ENCODE measurements around the gene GHDC.
"Not testable (repeated sequence)": the region's sequence is repeated elsewhere in the genome, so short reads cannot be mapped to it uniquely, and the experiment has no call there.

Gene GHDC, protein sequence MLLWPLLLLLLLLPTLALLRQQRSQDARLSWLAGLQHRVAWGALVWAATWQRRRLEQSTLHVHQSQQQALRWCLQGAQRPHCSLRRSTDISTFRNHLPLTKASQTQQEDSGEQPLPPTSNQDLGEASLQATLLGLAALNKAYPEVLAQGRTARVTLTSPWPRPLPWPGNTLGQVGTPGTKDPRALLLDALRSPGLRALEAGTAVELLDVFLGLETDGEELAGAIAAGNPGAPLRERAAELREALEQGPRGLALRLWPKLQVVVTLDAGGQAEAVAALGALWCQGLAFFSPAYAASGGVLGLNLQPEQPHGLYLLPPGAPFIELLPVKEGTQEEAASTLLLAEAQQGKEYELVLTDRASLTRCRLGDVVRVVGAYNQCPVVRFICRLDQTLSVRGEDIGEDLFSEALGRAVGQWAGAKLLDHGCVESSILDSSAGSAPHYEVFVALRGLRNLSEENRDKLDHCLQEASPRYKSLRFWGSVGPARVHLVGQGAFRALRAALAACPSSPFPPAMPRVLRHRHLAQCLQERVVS

DNA sequence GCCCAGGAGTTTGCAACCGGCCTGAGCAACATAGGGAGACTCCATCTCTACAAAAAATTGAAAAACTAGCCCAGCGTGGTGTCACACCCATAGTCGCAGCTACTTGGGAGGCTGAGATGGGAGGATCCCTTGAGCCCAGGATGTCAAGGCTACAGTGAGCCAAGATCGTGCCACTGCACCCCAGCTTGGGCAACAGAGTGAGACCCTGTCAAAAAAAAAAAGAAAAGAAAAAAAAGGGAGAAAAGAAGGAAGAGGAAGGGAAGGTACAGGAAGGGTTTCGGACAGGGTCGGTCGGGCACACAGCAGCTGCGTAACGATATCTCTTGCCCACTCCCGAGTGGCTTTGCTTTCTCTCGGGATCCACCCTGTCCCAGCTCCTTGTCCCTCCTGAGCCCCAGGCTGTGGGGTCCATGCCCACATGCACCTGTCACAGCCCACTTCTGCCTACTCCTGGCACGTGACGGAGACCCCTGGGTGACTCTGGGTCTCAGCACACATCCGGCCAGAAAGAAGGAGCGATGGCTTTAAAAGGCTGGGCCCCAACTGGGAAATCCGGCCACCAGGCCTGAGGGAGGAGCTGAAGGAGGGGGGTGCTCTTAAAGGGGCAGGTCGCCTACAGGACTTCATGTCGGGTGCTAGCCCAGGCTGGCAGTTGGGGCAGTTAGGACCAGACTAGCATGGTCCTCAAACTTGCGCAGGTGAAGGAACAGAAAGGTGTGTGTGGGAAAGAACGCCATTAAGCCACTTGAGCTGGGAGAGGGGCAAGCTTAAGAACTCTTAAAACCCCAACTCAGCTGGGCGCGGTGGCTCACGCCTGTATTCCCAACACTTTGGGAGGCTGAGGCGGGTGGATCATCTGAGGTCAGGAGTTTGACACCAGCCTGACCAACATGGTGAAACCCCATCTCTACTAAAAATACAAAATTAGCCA, at the start of gene GHDC:
Gene GHDC (minus strand): TSS at position 526 of the 931 bp plus-strand sequence. CDS start 913 bp downstream, outside the sequence.
- DNase-seq: peak; percentile 82

DNA sequence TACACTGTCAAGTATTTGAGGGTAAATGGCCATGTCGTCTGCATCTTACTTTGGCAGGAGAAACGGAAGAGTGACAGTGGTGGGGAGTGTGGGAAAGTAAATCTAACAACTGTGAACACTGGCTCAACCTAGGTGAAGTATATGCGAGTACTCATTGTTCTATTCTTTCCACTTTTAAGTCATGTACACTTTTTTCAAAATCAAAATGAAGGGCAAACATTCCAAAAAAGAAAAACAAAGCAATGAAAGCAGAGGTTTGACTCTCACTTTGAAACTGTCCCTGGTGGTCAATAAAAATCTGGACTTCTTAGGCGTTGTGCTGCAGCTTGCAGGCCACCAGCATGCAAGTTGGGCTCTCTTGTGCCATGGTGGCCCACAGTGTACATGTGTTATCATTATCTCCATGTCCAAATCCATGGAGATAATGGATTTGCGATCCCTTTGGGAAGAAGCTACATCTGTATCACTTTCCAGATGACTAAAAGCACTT, 49.2 kb upstream of the GHDC start:
- DNase-seq: no peak

DNA sequence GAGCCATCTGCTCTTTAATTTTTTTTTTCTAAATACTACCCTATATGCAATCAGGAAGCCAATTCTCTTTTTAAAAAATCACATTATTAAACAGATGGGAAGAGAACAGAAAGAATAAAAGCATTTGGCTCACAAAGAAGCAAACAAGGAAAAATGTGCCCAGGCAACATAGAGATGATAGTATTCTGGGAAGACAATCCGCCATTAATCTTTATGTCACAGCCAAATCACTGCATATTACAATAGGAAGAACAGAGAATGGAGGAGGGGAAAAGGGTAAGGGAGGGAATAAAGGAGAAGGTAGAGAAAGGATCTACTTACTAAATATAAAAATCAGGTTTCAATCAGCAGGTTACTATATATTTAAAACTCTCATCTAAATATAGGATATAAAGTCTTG, 47.6 kb upstream of the GHDC start:
- no peak for DNase-seq

DNA sequence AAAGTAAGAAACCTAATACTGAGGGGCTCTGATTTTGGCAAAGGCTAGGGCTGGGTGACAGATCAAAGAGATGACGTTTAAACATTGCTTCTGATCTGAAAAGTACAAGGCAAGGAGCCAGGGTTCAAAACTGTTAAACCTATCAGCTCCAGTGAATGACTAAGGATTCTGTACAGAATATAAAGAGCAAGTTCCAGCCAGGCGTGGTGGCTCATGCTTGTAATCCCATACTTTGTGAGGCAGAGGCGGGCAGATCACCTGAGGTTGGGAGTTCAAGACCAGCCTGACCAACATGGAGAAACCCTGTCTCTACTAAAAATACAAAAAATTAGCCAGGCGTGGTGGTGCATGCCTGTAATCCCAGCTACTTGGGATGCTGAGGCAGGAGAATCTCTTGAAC, 46.6 kb upstream of the GHDC start:
- DNase-seq: not testable (repeated sequence)

DNA sequence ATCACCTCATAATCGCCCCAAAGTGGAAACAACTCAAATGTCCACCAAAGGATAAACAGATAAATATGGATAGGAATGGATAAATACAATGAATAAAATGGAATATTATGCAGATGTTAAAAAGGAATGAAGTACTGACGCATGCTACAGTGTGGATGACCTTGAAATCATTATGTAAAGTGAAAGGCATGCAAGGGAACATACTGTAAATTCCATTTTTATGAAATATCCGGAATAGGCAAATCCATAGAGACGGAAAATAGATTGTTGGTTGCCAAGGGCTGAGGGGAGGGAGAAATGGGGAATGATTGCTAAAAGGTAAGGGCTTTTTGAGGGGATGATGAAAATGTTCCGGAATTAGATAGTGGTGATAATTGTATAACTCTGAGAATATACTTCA, 45.9 kb upstream of the GHDC start:
- DNase-seq: no peak

DNA sequence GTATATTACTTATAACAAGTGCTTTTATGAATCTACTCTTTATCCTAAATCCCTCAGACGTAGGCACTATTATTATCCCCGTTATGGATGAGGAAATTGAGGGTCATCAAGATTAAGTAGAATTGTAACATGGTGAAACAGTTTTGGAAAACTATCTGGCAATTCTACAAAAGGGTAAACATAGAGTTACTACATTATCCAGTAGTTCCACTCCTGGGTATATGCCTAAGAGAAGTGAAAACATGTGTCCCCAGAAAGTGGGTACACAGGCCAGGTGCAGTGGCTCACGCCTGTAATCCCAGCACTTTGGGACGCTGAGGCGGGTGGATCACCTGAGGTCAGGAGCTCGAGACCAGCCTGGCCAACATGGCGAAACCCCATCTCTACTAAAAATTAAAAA, 45.3 kb upstream of the GHDC start:
- DNase-seq: not testable (repeated sequence)

DNA sequence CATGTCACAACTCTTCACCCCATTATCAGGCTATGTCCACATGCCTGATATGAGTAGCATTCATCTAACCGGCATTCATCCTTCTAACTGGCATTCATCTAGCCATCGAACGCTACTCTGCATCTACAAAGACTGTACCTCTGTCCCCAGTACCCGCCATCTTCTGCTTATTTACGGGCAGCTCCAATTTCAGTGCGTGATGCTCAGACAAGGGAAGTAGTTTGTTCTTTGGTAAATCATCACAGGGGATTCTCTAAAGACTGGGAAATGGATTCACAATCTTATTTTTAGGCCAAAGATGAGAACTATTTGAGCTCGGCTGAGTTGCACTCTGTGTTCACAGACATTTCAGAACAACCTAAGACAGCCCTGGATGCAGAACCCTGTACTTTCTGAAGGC, 42.5 kb upstream of the GHDC start:
- no peak for DNase-seq

DNA sequence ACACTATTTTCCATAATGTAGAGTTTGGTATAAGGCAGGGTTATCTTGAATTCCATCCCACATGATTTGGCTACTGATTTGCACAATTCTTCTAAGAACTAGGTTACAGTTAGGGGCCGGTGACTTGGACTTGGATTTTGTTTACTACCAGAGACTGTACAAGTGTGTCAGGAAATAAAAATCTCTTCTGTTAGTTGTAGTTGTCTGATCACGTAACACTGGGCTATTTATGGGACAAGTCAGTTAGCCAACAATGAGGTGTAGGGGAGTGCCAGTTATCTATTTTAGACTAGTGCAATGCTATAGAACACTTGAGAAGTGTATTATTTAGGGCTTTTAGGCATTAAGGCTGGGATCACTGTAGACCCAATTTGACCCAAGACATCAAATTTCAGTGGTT, 39.7 kb upstream of the GHDC start:
- no peak for DNase-seq

DNA sequence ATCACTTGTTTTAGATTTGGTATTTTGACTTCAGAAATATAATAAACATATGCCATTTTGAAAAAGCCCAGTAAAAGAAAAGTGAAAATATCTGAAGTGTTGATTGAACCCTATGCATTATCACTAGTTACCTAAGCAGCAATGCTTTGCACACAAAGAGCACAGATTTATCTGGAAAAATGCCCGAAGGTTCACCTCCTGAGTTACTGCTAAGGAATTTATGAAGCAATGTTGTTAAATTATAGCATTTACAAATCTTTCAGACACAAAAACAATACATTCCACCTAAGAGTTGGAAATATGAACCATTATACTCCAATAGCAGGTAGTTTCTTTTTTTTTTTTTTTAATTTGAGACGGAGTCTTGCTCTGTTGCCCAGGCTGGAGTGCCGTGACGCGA, 38.9 kb upstream of the GHDC start:
- no peak for DNase-seq

DNA sequence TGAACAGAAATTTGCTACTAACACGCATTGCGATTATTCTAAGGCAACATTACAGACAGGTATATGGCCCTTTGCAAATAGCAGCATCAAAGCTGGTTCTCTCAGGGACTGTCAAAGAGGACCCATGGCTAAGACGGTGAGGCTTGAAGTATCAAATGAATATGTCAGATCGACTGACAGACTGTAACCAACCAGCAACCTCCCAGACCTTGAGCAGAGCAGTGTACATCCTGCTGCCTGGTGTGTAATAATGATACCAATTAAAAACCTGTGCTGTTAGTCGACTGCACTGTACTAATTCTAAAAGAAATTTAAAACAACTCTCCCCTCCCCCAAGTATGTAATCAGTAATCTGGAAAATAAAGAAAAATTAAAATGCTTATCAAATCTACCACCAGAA, 35.9 kb upstream of the GHDC start:
- DNase-seq: no peak

DNA sequence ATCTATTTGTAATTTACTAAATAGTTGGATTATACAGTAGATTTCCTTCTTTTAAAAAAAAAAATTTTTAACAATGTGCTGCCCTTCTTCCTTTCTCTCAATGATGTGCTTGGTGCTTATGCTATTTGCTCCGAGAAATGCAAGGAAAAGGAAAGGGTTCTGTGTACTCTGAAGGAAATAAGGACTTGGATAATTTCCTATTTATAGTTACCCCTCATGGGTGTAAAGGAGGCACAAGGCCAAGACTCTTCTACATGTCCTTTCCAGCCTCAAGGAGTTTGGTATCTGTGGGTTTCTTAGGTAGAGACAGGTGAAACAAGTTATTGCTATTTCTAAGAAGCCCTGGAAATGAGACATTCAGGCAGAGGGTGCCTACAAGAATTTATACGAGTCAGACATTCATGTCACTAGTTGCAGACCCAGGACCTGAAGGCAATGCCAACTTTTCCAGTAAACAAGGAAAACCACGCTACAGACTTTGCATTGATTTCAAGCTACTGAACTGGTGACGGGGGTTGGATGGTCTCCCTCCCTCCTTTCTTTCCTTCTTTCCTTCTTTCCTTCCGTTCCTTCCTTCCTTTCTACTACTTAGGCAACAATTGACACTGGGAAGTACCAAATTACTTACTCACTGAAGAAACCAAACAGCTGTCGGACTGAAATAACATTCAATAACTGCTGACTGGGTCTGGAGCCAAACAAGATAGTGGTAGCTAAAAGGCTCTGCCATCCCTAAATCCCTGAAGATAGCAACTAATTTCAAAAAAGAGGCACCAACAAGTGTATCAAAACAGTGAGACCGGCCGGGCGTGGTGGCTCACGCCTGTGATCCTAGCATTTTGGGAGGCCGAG, 33.8 kb upstream of the GHDC start:
- no peak for DNase-seq

DNA sequence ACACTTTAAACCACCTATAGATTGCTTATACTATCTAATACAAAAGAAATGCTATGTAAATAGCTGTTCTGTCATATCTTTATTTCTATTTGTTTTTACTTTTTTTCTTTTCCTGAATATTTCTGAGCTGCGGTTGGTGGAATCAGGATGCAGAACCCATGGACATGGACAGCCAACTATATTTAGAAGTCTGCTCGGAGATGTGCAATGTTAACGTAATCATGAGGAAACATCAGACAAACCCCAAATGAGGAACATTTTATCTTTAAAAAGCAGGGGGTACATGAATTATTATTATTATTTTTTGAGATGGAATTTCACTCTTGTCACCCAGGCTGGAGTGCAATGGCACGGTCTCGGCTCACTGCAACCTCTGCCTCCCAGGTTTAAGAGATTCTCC, 31.4 kb upstream of the GHDC start:
- peak; percentile 11 for DNase-seq

DNA sequence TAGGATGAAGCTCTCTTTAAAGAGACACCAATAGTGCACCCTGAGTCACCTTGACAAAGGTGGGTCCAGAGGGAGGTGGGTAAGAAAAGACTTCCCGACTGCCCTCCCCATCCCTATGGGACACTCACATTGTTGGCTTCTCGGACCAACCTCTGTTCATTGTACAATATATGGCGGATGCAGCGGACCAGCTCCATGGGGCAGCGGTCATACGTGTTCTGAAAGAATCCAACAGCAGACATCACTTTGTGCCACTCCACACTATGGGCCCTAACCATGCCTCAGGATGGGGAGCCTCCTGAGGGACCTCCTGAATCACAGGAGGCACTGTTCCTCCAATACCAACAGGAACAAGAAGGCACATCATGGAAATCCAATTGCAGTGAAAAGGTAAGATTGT, 30.4 kb upstream of the GHDC start:
- no peak for DNase-seq

DNA sequence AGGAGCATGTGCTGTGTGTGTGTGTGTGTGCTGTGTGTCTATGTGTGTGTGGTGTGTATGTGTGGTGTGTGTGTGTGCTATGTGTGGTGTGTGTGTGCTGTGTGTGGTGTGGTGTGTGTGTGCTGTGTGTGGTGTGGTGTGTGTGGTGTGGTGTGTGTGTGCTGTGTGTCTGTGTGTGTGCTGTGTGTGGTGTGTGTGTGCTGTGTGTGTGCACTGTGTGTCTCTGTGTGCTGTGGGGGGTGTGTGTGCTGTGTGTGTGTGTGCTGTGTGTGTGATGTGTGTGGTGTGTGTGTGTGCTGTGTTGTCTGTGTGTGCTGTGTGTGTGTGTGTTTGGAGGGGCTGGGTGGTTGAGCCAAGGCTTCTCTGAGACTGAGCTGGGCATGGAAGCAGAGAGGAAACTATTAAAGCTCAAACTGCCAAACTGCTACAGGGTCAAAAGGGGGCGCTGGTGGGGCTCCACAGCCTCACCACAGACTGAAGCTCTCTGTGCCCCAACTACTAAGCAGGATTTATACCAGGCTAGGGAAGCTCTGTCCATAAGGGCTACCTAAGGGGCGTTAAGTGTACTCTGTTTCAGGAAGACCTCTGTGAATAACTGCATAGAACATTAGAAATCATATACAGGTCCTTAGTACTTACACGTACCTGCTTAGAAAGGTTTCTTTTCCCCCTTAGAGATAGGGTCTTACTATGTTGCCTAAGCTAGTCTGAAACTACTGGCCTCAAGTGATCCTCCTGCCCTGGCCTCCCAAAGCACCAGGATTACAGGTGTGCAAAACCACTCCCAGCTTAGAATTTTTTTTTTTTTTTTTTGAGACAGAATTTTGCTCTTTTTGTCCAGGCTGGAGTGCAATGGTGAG, 27.8 kb upstream of the GHDC start:
- peak; percentile 73 for DNase-seq

DNA sequence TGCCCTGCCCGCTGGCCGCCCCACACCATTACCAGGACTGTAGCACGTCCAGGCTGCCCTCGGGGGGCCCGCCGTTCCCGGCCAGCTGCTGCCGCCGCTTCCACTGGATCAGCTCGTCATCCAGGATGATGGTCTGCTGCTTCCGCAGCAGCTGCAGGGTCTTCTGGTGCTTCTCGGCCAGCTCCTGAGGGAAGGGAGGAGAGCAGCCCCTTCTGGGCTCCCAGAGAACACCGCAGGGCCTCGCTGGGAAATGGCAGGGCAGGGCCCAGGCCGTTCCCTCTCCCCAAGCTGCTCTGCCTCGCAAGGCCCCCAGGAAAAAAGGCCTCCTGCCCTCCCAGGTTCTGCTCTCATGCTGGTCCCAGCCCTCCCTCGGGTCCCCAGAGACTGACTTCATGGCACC, 25.0 kb upstream of the GHDC start:
- not testable (repeated sequence) for DNase-seq

DNA sequence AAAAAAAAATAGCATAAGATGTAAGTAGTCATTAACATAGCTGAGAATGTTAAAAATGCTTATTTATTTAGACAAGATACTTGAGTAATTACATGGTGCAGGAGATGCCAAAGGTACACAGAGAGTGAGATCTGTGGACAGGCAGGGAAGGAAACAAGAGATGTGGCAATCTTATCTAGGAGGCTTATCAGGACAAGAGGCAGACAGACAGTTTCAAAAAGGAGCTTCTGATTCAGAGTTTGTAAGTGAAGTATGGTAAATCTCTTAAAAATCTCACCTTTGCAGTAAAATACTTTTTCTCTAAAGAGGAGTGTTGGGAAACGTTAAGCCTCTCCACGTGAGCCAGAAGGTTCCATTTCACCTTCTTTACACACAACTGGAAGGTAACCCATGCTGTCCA, 19.9 kb upstream of the GHDC start:
- no peak for DNase-seq

DNA sequence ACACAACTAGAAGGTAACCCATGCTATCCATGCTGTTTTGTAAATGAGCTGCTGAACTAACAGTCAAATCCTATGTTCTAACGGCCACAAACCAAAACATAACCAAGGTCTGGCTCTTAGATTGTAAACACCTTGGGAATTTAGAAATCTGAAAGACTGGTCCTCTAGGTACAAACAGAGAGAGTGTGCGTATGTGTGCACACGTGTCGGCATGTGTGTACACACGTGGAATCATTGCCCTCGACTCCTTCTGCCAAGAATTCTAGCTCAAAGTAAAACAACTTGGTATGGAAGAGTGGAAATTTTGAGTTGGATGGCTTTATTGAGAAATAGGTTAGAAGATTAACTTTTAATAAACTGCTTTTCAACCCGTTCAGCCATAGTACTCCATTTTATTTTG, 18.1 kb upstream of the GHDC start:
- DNase-seq: no peak

DNA sequence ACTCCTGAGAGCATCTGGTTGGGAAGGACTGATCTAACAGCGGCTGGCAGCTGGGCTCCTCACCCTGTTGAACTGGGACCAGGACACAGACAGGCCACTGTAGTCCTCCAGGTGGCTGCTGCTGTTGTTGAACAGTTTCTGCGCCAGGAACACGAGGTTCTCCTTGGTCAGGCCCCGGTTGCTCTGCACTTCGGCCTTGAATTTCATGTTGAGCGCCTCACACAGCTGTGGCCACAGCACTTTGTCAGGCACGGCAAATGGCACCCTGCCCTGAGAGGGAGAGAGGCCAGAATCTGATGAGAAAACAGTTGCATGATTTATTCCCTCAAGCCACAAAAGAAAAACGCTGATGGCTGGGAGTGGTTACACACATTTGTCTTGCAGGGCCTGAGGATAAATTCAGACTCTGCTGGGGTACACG, 17.6 kb upstream of the GHDC start:
- not testable (repeated sequence) for DNase-seq

DNA sequence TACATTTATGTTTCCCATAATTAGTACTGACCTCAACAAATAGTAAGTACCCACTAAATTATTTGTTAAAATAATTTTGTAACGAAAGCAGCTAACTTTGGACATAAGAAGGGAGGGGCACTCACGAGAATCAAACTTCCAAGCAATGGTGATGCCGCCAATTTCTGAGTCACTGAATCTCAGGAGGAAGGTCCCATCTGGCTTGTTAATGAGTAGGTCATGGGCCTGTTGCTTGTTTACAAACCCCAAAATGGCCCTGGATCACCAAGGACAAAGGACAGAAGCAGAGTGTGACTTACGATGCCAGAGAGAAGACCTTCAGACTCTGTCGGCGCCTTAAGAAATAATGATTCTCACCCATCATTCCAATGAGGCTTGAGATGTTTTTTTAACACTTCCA, 15.8 kb upstream of the GHDC start:
- no peak for DNase-seq

DNA sequence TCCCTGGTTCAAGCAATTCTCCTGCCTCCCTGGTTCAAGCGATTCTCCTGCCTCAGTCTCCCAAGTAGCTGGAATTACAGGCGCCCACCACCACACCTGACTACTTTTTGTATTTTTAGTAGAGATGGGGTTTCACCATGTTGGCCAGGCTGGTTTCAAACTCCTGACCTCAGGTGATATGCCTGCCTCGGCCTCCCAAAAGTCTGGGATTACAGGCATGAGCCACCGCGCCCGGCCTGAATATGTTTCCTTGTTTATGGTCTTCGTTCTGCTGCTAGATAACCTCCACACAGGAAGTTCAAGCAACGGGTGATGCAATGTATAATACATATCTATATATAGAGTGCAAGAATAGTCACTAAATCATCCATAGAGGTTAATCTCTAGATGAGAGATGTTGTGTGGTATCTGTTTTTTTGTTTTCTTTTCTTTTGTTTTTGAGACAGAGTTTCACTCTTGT, 11.9 kb upstream of the GHDC start:
- peak; percentile 54 for DNase-seq

DNA sequence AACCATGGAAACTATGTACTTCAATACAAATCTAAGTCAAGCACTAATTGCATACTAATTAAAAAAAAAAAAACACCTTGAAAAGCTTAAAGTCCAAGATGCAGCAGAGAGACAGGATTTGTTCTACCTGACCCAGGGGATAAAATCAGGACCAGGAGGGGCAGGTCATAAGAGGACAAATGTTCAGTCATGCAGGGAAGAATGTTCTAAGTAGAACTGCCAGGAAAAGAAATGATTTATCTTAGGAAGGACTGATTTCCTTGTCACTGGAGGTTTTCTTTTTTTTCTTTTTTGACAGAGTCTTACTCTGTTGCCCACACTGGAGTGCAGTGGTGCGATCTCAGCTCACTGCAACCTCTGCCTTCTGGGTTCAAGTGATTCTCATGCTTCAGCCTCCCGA, 9.1 kb upstream of the GHDC start:
- DNase-seq: no peak

All from suppressor macrophage treated with lipopolysaccharide for 4 hours (primary cell).